ENCODE results near the gene IGF1. TPM values are rescaled to one million over a fixed set of nuclear protein-coding genes. Genes with fewer than 3 reads are reported as not detected.

The IGF1 gene
- total and polyA plus RNA-seq, 9 of the 15 experiments (the other 6 are each of a cell fraction or from before 2014, with no cell fraction given), result 3.7 to 13.9 (median 4.5) TPM

- TF ChIP-seq, protein P1, sequence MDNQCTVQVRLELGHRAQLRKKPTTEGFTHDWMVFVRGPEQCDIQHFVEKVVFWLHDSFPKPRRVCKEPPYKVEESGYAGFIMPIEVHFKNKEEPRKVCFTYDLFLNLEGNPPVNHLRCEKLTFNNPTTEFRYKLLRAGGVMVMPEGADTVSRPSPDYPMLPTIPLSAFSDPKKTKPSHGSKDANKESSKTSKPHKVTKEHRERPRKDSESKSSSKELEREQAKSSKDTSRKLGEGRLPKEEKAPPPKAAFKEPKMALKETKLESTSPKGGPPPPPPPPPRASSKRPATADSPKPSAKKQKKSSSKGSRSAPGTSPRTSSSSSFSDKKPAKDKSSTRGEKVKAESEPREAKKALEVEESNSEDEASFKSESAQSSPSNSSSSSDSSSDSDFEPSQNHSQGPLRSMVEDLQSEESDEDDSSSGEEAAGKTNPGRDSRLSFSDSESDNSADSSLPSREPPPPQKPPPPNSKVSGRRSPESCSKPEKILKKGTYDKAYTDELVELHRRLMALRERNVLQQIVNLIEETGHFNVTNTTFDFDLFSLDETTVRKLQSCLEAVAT (IDR thresholded peaks at IDR 0.05), result peak in 1 of 2 experiments; percentile 69; a peak in 2 of 4 replicates
- TF ChIP-seq NFRKB (IDR thresholded peaks at IDR 0.05; ENCODE audit: low read depth) (peak; percentile 80; the same call in 1 of the 2 replicates), ZNF79 (CRISPR knock-in tag; IDR thresholded peaks at IDR 0.05; ENCODE audit: low read depth) (no peak), ATF3 (IDR thresholded peaks at IDR 0.05) (peak; percentile 15; the same call in 1 of the 2 replicates), ATF3 (CRISPR knock-in tag; conservative IDR thresholded peaks at IDR 0.05) (no peak), NCOA2 (IDR thresholded peaks at IDR 0.05; ENCODE audit: partially characterized antibody in 2 of 2) (no peak), ZNF766 (CRISPR knock-in tag; conservative IDR thresholded peaks at IDR 0.05) (peak; percentile 96), CEBPB (tag; IDR thresholded peaks at IDR 0.05) (peak; percentile 62), PPARD (CRISPR knock-in tag; IDR thresholded peaks at IDR 0.05) (no peak), RB1 (IDR thresholded peaks at IDR 0.05; ENCODE audit: low read depth) (no peak), MEIS2 (IDR thresholded peaks at IDR 0.05; ENCODE audit: partially characterized antibody) (peak; percentile 82), ESRRA (IDR thresholded peaks at IDR 0.05; ENCODE audit: borderline replicate concordance, low read depth) (no peak), CEBPG (CRISPR knock-in tag; IDR thresholded peaks at IDR 0.05) (no peak), CEBPG (tag; conservative IDR thresholded peaks at IDR 0.05 in 1 of 2, IDR thresholded peaks at IDR 0.05 in 1 of 2) (peak in 1 of 2 experiments; percentile 33; a peak in 2 of 4 replicates)
- TF ChIP-seq, protein P2, sequence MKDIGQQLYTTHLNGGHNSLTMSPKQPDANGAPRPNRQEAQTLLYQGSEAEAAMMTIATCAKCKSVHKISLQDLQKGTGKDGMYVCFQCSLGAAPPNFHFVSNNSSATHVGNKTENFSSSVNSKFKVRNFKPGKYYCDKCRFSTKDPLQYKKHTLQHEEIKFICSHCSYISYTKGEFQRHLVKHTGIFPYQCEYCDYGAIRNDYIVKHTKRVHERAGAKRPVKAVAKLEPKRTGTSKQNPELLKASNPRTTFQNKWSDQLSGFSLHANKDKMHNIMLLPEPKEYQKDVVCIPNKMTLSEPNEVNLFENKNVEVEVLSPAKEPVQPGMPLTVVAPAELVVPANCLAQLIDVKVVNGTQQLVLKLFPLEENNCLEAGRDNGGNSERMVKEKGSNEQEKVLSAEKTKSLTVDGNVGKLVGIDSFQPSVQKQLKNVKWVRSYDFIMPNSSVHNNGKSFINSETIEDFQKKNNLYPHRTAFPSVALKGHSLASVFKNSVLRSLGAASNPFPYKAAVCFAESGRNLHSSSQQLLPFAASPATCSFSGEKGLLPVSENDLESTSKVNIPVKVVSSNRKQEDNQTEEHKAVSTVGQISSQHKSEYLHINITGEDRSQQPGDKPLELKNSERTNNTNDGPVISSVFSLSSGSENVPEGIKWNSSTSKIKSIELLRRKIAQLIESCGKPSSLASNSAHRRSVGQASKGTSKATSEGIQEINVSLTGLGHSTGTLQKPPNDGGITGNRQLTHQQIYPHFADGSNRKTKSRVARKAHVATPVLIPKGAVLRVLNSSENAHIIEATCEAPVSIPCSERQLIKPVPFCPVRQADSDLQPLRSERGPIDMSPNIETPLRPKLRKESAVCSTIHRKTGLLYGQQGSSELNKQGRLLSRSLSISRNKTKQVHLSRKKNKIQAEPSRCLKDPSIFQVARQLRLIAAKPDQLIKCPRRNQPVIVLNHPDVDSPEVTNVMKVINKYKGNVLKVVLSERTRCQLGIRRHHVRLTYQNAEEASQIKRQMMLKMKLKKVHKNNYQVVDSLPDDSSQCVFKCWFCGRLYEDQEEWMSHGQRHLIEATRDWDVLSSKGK (CRISPR knock-in tag; IDR thresholded peaks at IDR 0.05), result no peak
- TF ChIP-seq, protein P3, sequence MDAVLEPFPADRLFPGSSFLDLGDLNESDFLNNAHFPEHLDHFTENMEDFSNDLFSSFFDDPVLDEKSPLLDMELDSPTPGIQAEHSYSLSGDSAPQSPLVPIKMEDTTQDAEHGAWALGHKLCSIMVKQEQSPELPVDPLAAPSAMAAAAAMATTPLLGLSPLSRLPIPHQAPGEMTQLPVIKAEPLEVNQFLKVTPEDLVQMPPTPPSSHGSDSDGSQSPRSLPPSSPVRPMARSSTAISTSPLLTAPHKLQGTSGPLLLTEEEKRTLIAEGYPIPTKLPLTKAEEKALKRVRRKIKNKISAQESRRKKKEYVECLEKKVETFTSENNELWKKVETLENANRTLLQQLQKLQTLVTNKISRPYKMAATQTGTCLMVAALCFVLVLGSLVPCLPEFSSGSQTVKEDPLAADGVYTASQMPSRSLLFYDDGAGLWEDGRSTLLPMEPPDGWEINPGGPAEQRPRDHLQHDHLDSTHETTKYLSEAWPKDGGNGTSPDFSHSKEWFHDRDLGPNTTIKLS (IDR thresholded peaks at IDR 0.05; ENCODE audit: borderline replicate concordance, low read depth), result peak; percentile 59; the same call in 1 of the 2 replicates
- TF ChIP-seq, protein P4, sequence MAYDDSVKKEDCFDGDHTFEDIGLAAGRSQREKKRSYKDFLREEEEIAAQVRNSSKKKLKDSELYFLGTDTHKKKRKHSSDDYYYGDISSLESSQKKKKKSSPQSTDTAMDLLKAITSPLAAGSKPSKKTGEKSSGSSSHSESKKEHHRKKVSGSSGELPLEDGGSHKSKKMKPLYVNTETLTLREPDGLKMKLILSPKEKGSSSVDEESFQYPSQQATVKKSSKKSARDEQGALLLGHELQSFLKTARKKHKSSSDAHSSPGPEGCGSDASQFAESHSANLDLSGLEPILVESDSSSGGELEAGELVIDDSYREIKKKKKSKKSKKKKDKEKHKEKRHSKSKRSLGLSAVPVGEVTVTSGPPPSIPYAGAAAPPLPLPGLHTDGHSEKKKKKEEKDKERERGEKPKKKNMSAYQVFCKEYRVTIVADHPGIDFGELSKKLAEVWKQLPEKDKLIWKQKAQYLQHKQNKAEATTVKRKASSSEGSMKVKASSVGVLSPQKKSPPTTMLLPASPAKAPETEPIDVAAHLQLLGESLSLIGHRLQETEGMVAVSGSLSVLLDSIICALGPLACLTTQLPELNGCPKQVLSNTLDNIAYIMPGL (CRISPR knock-in tag; IDR thresholded peaks at IDR 0.05), result no peak
Measured at GRCh38 chr12:102429211-102430154, 50.9 kb downstream of the IGF1 start (continued).

Measured in K562 (cell line).